H9 (cell line): ENCODE measurements around the gene MAN2C1. TPM values are rescaled to one million over a fixed set of nuclear protein-coding genes. Genes with fewer than 3 reads are reported as not detected.
"Not testable (repeated sequence)": the region's sequence is repeated elsewhere in the genome, so short reads cannot be mapped to it uniquely, and the experiment has no call there.

Source experiments
- DNase-seq: peaks from one replicate; pipeline ENCODE4 v3.0.0-alpha.2; 2017
- H2AFZ ChIP-seq: one replicate; pipeline ENCODE4 v1.6.1; 2013; ENCODE audit warnings: mild to moderate bottlenecking, low read length, control low read depth, moderate library complexity
- H2AK5ac ChIP-seq: 2 replicates; pipeline ENCODE4 v1.6.1; 2013; ENCODE audit warnings: low read length, control low read depth, mixed read lengths; ENCODE audit not compliant: insufficient read length
- H2BK120ac ChIP-seq: one replicate; pipeline ENCODE4 v1.6.1; 2013; ENCODE audit warnings: low read depth, mild to moderate bottlenecking, low read length, control low read depth, inconsistent platforms; ENCODE audit not compliant: poor library complexity, severe bottlenecking
- H2BK12ac ChIP-seq: 2 replicates; pipeline ENCODE4 v1.6.1; 2013; ENCODE audit warnings: low read length, control low read depth, mixed read lengths, low read depth; ENCODE audit not compliant: insufficient read length
- H2BK15ac ChIP-seq: 2 replicates; pipeline ENCODE4 v1.6.1; 2013; ENCODE audit warnings: low read depth, low read length, control low read depth
- H2BK20ac ChIP-seq: one replicate; pipeline ENCODE4 v1.6.1; 2013; ENCODE audit warnings: low read depth, mild to moderate bottlenecking, low read length, control low read depth, inconsistent platforms; ENCODE audit not compliant: poor library complexity, severe bottlenecking
- H2BK5ac ChIP-seq: 2 replicates; pipeline ENCODE4 v1.6.1; 2013; ENCODE audit warnings: low read length, control low read depth, mixed read lengths; ENCODE audit not compliant: insufficient read length
- H3K14ac ChIP-seq: 2 replicates; pipeline ENCODE4 v1.6.1; 2013; ENCODE audit warnings: low read length, control low read depth; ENCODE audit not compliant: insufficient read depth
- H3K18ac ChIP-seq: 2 replicates; pipeline ENCODE4 v1.6.1; 2013; ENCODE audit warnings: low read depth, mild to moderate bottlenecking, mixed read lengths, low read length, control low read depth; ENCODE audit not compliant: insufficient read length
- H3K23ac ChIP-seq: 2 replicates; pipeline ENCODE4 v1.6.1; 2013; ENCODE audit warnings: low read length, control low read depth, mixed read lengths, low read depth; ENCODE audit not compliant: insufficient read length
- H3K23me2 ChIP-seq: 2 replicates; pipeline ENCODE4 v1.6.1; 2013; ENCODE audit warnings: low read depth, mild to moderate bottlenecking, mixed read lengths, low read length, control low read depth; ENCODE audit not compliant: insufficient read length, poor library complexity, severe bottlenecking
- H3K27ac ChIP-seq: 2 replicates; pipeline ENCODE4 v1.5.1; 2013; ENCODE audit warnings: low read length, control low read depth, mixed read lengths, low read depth; ENCODE audit not compliant: insufficient read length
- H3K27me3 ChIP-seq: 2 replicates; pipeline ENCODE4 v1.6.1; 2013; ENCODE audit warnings: low read length, control low read depth, inconsistent platforms; ENCODE audit not compliant: insufficient read depth
- H3K4ac ChIP-seq: 2 replicates; pipeline ENCODE4 v1.6.1; 2013; ENCODE audit warnings: low read depth, mild to moderate bottlenecking, control low read depth, inconsistent platforms, low read length, moderate library complexity
- H3K4me1 ChIP-seq: 2 replicates; pipeline ENCODE4 v1.6.1; 2013; ENCODE audit warnings: low read length, control low read depth, inconsistent platforms; ENCODE audit not compliant: insufficient read depth
- H3K4me2 ChIP-seq: 2 replicates; pipeline ENCODE4 v1.6.1; 2013; ENCODE audit warnings: low read length, control low read depth, mixed read lengths; ENCODE audit not compliant: insufficient read length, insufficient read depth
- H3K56ac ChIP-seq: 2 replicates; pipeline ENCODE4 v1.6.1; 2013; ENCODE audit warnings: low read depth, mild to moderate bottlenecking, mixed read lengths, low read length, control low read depth; ENCODE audit not compliant: insufficient read length
- H3K79me1 ChIP-seq: 2 replicates; pipeline ENCODE4 v1.6.1; 2013; ENCODE audit warnings: low read depth, mild to moderate bottlenecking, moderate library complexity, low read length, control low read depth, inconsistent platforms; ENCODE audit not compliant: insufficient read depth, poor library complexity, severe bottlenecking
- H3K79me2 ChIP-seq: 2 replicates; pipeline ENCODE4 v1.6.1; 2013; ENCODE audit warnings: low read length, control low read depth, inconsistent platforms; ENCODE audit not compliant: insufficient read depth
- H3K9ac ChIP-seq: 2 replicates; pipeline ENCODE4 v1.6.1; 2013; ENCODE audit warnings: low read length, control low read depth, mixed read lengths; ENCODE audit not compliant: insufficient read length; ENCODE audit errors: extremely low read depth
- H3K9me3 ChIP-seq: one replicate; pipeline ENCODE4 v1.6.1; 2013; ENCODE audit warnings: low read depth, low read length, inconsistent platforms; ENCODE audit not compliant: control insufficient read depth
- H3T11ph ChIP-seq: one replicate; pipeline ENCODE4 v1.6.1; 2013; ENCODE audit warnings: mild to moderate bottlenecking, low read length, control low read depth, inconsistent platforms
- H4K20me1 ChIP-seq: one replicate; pipeline ENCODE4 v1.6.1; 2013; ENCODE audit not compliant: control insufficient read depth, insufficient read length, insufficient read depth
- H4K5ac ChIP-seq: 2 replicates; pipeline ENCODE4 v1.6.1; 2013; ENCODE audit warnings: low read depth, mild to moderate bottlenecking, mixed read lengths, low read length, control low read depth; ENCODE audit not compliant: insufficient read length
- H4K8ac ChIP-seq: replicated peaks from 2 replicates; pipeline ENCODE4 v1.6.1; 2013; ENCODE audit warnings: low read length, control low read depth, mixed read lengths, low read depth; ENCODE audit not compliant: insufficient read length
- H4K91ac ChIP-seq: 2 replicates; pipeline ENCODE4 v1.6.1; 2013; ENCODE audit warnings: low read depth, mild to moderate bottlenecking, moderate library complexity, mixed read lengths, low read length, control low read depth; ENCODE audit not compliant: insufficient read length
- H3K27ac Mint-ChIP-seq, 3 experiments: 2 replicates in 2 of 3; 3 replicates in 1 of 3; pipeline ENCODE4 v1.8.0; 2020 to 2021; ENCODE audit warnings: mixed read lengths in 3 of 3, mild to moderate bottlenecking in 1 of 3, moderate library complexity in 1 of 3
- H3K27me3 Mint-ChIP-seq: 2 replicates; pipeline ENCODE4 v1.8.0; 2021; ENCODE audit warnings: low read depth, mild to moderate bottlenecking, moderate library complexity, mixed read lengths
- H3K36me3 Mint-ChIP-seq, 3 experiments: 2 replicates in 2 of 3; 3 replicates in 1 of 3; pipeline ENCODE4 v1.8.0; 2020 to 2021; ENCODE audit warnings: low read depth in 3 of 3, mixed read lengths in 3 of 3; ENCODE audit not compliant: insufficient read depth in 1 of 3
- H3K4me1 Mint-ChIP-seq, 2 experiments: 2 replicates each; pipeline ENCODE4 v1.8.0; 2020; ENCODE audit warnings: mixed read lengths in 2 of 2
- H3K4me3 Mint-ChIP-seq, 2 experiments: 2 replicates in 1 of 2; 3 replicates in 1 of 2; pipeline ENCODE4 v1.8.0; 2020 to 2021; ENCODE audit warnings: mild to moderate bottlenecking in 2 of 2, mixed read lengths in 2 of 2, moderate library complexity in 1 of 2
- H3K9me3 Mint-ChIP-seq, 2 experiments: 2 replicates in 1 of 2; 3 replicates in 1 of 2; pipeline ENCODE4 v1.8.0; 2020; ENCODE audit warnings: mild to moderate bottlenecking in 2 of 2, mixed read lengths in 2 of 2, moderate library complexity in 1 of 2
- CTCF ChIP-seq: fragments of 200-600 bp; sonication (generic); conservative IDR thresholded peaks from 3 replicates; pipeline ENCODE4 v1.8.0; 2021; ENCODE audit warnings: antibody characterized with exemption, mild to moderate bottlenecking
- WGBS: extraction: QIAGEN DNeasy Blood & Tissue Kit; methylation state at CpG from one replicate; pipeline ENCODE4 v1.1.7; 2013; ENCODE audit warnings: missing lambda C conversion rate, low lambda C conversion rate, mixed read lengths; ENCODE audit not compliant: insufficient read length; ENCODE audit errors: extremely low coverage; 5-methylcytosine and 5-hydroxymethylcytosine counted together
- total RNA-seq: library from RNA; stranded (reverse); gene quantifications from 2 replicates; pipeline ENCODE4 v1.2.1, GENCODE V29; 2021

MAN2C1 gene
- total RNA-seq, 1 experiment from 2014 or later = 112 TPM

- no peak overlapping the region for H3K27ac Mint-ChIP-seq
- no peak for TF ChIP-seq CTCF
- H3T11ph ChIP-seq = no peak overlapping the region
- H2BK12ac ChIP-seq = no peak overlapping the region
- H3K27me3 ChIP-seq = no peaks in the 10 kb centered on the region
- H3K4me1 ChIP-seq = no peaks in the 10 kb centered on the region
- H4K5ac ChIP-seq = no peak overlapping the region
- no peak overlapping the region for H2AFZ ChIP-seq
- no peaks in the 10 kb centered on the region for H3K79me1 ChIP-seq
- peaks cover 0 to 4% of the 10 kb centered on the region in 2 experiments; a peak in 1 of 5 replicates for H3K9me3 Mint-ChIP-seq
- DNase-seq = no peak
- no peaks in the 10 kb centered on the region for H3K4me1 Mint-ChIP-seq
- no peak overlapping the region for H3K9ac ChIP-seq
- H3K36me3 Mint-ChIP-seq = no peaks in the 10 kb centered on the region; a peak in 1 of 7 replicates
- no peak overlapping the region for H2BK15ac ChIP-seq
- no peak overlapping the region for H3K4me3 Mint-ChIP-seq
- H2AK5ac ChIP-seq = no peak overlapping the region
- H2BK120ac ChIP-seq = no peak overlapping the region
- no peak overlapping the region for H2BK5ac ChIP-seq
- no peak overlapping the region for H3K4ac ChIP-seq
- whole genome bisulfite sequencing = 99% methylated on average over 4 of the region's 6 CpGs
- no peak overlapping the region for H3K18ac ChIP-seq
- no peak overlapping the region for H2BK20ac ChIP-seq
- no peaks in the 10 kb centered on the region for H3K79me2 ChIP-seq
- H3K14ac ChIP-seq = no peak overlapping the region
- no peak overlapping the region for H3K4me2 ChIP-seq
- H4K91ac ChIP-seq = no peak overlapping the region
- no peak overlapping the region for H4K8ac ChIP-seq
- no peaks in the 10 kb centered on the region for H3K23me2 ChIP-seq
- H3K27me3 Mint-ChIP-seq = peaks cover 26% of the 10 kb centered on the region
- H3K56ac ChIP-seq = no peak overlapping the region
- H3K23ac ChIP-seq = no peak overlapping the region
- H4K20me1 ChIP-seq = no peaks in the 10 kb centered on the region
- no peaks in the 10 kb centered on the region for H3K9me3 ChIP-seq
- H3K27ac ChIP-seq = no peak overlapping the region
These were observed 46.7 kb downstream of the MAN2C1 start for GRCh38 chr15:75321711-75322110.

- not testable (repeated sequence) for H3K4ac ChIP-seq, H3K36me3 Mint-ChIP-seq, H3K23me2 ChIP-seq, H3K79me1 ChIP-seq, DNase-seq, H2BK5ac ChIP-seq, H3K4me2 ChIP-seq, H2BK12ac ChIP-seq, H2AK5ac ChIP-seq, H4K20me1 ChIP-seq, H3K27me3 ChIP-seq, H3K23ac ChIP-seq, H3K9me3 ChIP-seq, H3K9ac ChIP-seq, H4K8ac ChIP-seq, H3K4me3 Mint-ChIP-seq, H2BK15ac ChIP-seq, H3K18ac ChIP-seq, H2BK120ac ChIP-seq, H3K79me2 ChIP-seq, H3K9me3 Mint-ChIP-seq, H2AFZ ChIP-seq, H3K56ac ChIP-seq, H4K5ac ChIP-seq, H3K14ac ChIP-seq, H2BK20ac ChIP-seq, H3K4me1 ChIP-seq, H4K91ac ChIP-seq, H3K27ac ChIP-seq, H3K27ac Mint-ChIP-seq, H3T11ph ChIP-seq, H3K4me1 Mint-ChIP-seq
- H3K27me3 Mint-ChIP-seq = peaks cover 29% of the 10 kb centered on the region
- no CpG with 5 or more reads among the region's 5 CpGs for WGBS
These were observed 49.0 kb downstream of the MAN2C1 start for GRCh38 chr15:75319231-75319897.
